GM10847 (cell line): ENCODE results near the gene TMEM53.

ENCODE experiments used
- POLR2A ChIP-seq: IDR thresholded peaks from 2 replicates; pipeline ENCODE4 v1.6.1; 2011; ENCODE audit not compliant: insufficient read length; ENCODE audit errors: extremely low read depth

Gene TMEM53

DNA sequence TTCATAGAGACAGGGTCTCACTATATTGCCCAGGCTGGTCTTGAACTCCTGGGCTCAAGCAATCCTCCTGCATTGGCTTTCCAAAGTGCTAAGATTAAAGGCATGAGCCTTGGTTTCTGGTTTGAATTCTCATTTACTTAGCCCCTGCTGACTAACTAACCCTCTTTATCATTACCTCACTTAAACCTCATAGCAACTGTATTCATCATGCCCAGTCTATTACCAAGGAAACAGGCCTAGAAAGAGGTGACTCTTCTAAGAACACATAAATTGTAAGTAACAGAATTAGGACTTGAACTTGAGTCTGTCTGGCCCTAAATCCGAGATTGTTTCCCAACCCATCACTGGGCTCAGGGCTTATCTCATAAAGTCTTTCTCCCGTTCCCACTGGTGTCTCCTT is 44.2 kb downstream of the TMEM53 start:
- TF ChIP-seq POLR2A: no peak

DNA sequence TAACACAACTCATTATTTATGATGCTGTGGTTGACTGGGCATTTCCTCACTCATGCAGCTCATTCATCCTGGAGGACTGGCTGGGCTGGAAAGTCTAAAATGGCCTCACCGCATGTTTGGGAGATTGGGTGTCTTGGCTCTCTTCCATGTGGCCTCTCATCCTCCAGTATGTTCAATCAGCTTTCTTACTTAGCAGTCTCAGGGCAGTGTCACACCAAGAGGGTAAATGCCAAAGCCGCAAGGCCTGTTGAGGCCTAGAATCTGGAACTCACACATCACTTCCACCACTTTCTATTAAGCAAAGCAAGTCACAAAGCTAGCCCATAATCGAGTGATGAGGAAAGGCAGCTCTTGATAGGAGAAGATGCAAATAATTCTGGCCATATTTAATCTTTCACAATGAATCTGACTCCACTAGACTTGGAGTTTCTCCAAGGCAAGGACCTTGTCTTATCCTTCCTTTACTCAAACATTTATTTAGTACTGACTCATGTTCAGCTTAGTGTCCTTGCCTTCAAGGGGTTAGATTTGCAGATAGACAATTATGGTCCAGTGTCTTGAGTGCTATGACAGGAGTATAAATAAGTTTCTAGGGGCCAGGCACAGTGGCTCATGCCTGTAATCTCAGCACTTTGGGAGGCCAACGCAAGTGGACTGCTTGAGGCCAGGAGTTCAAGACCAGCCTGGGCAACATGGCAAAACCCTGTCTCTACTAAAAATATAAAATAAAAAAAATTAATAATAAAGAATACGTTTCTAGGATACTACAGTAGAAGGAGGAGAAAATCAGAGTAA is 45.1 kb downstream of the TMEM53 start:
- no peak for TF ChIP-seq POLR2A

DNA sequence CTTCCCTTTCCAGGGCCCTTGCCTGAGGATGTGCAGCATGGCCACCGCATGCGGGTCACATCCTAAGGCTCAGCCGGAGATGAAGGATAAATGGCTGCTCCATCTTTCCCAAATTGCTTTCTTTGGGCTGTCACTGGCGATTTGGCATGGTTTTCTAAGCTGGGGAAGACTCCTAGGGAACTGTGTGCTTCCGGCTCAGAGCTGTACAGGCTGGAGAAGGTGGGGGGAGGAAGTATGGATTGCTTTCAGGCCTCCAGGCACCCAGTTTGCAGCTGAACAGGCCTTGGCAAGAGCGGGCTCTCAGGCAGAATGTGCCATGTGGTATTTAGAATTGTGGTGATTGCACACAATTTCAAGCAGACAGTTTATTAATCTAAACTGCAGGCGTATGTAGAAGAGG is 48.9 kb downstream of the TMEM53 start:
- no peak for TF ChIP-seq POLR2A

DNA sequence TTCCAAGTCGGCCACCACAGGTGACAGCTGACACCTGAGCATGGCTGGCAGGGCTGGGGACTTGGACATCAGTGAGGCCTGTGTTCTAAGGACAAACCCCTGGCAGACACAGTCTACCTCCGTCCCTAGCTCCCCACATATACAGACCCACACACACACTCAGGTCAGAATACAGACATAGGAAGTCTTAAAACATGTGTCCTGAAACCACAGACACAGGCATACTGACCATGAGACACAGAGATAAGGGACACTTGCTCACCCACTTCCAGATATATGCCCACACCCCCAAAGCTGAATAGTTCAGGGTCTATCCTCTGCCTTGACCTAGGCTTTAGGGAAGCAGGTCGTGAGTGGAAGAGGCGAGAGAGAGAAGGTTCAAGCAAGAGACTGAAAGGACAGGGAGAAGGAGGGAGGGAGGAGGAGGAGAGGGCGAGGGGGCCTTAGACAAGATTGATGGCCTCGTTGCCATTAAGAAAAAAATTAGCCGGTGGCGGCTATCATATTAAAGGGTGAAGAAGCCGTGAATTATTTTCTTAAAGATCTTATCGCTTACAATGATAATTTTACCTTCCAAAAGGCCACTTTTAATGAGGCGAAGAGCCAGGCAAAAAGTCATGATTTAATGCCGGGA is 49.9 kb downstream of the TMEM53 start:
- no peak for TF ChIP-seq POLR2A

DNA sequence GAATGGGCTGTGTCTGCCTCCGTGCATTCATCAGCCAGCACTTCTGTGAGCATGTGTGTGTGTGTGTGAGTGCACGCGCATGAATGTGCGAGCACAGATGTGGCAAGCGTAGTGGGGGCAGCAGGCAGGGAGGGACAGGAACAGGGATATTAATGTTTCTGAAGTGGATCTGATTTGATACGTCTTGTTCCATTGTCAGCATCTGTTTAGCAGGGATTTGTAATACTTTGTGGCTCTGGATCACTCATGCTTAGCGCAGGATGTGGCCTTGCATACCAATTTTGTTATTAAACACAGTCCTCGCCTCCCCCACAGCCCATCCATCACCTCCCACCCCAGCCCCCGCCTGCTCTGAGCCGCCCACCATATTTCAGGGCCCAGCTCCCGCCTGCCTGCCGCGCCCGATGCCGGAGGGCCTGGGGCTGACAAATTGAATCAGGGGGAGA is 52.4 kb downstream of the TMEM53 start:
- TF ChIP-seq POLR2A: no peak

DNA sequence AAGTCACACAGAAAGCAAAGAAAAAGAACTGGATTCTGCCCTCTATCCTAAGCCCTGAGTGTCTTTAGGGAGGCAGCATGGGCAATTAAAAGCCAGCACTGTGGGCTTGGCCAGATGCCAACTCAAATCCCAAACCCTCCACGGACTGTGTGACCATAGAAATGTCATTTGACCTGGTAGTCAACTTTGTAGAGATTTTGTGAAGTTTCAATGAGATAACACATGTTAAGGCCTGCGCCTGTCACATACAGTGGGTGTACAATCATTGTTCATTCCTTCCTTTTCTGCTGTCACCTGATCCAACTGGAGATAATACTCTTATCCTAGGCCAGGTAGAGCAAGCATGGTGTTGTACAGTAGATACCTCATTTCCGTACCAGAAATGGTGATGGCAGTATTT is 54.2 kb downstream of the TMEM53 start:
- no peak for TF ChIP-seq POLR2A

DNA sequence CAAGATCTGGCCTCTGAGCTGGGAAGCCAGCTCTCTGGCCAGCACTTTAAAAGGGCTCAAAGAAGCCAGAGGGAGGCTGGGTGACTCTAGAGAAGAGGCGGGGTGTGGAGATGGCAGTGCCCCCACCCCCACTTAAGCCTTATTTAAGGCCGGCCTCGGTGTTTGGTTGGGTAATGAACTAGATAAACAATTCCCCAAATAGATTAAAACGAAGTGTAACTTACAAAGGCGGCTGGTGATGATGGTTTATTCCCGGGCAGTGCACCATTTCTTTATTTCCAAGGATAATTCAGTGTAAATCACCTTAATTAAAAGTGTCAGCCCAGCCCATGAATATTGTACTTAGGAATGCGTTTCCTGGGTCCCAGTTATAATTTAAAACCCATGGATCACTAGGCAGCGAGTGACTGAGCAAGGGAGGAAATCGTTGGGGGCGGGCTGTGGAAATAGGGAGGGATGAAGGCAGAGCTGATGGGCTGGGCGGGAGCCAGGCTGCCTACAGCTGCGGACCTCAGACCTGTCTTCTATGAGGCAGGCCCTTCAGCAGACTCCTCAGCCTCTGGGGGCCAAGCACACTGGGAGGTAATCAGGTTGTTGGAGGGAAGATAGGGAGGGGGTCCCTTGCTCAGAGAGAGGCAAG is 54.9 kb downstream of the TMEM53 start:
- no peak for TF ChIP-seq POLR2A

DNA sequence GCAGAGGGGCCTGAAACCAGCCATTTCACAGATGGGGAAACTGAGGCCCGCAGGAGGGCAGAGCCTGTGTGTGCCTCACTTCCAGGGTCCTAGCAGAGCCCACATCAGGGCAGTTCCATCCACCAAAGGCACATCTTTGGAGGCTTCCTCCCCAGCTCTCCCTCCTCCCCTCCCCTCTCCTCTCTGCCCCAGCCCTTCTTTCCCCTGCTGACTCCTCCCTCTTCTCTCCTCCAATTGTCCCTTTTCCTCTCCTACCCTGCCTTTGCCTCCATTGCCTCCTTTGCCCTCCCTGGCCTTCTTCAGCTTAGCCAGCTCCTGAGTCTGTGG is 56.6 kb downstream of the TMEM53 start:
- no peak for TF ChIP-seq POLR2A

DNA sequence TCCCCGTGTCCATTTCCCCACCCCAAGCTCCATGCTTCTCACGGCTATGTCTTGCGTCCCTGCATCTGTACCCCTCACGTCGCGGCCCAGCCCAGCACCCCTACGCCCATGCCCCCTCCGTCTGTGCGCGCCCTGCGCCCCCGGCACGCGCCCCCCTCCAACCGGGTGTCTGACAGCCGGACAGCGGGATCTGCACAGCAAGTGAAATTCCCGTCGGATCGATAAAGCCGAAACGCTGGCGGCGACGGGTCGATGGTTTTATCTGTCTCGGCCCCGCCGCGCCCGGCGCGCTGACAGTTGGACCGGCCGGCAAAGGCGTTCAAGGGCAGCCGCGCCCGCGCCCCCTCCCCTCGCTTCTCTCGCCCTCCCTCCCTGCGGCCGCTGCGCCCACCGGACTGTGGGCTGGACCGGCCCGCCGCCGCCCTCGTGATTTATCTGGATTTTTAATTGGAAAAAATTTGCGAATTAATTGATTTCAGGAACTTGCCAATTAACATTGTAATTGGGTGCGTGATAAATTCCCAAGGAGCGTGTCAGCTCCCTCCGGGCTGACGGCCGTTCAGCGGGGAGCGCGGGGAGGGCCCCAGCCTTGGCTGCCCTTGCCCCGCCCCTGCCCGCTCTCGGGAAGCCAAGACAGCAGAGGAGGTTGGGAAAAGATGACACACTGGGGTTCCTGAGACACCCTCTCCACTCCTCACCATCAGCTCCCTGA is 57.1 kb downstream of the TMEM53 start:
- TF ChIP-seq POLR2A: no peak

DNA sequence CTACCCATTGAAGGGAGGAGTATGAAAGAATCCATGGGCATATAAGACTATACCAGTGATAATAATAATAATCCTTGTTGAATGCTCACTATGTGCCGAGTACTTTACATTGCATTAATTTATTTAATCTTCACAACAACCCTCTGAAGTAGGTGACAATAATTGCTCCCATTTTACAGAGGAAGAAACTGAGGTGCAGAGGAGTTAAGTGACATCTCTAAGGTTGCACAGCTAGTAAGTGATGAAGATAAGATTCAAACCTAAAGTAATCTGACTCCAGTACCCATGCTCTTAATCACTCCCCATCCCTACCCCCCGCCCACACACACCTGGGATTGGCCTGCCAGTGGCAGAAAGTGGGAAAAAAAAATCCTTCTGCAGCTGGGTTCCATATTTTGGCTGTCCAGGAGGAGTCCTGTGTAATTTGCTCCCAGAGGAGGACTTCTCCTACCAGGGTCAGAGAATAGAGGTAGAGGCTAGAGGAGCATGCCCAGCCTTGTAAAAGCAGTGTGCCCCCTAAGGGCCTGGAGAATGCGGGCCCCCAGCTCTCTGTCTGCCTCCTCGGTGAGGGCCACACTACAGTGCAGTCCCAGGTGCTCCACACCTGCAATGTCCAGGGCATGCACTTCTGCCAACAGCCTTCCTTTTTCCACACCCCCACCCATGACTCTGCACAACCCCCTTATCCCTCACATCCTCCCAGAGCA is 57.8 kb downstream of the TMEM53 start:
- TF ChIP-seq POLR2A: no peak

DNA sequence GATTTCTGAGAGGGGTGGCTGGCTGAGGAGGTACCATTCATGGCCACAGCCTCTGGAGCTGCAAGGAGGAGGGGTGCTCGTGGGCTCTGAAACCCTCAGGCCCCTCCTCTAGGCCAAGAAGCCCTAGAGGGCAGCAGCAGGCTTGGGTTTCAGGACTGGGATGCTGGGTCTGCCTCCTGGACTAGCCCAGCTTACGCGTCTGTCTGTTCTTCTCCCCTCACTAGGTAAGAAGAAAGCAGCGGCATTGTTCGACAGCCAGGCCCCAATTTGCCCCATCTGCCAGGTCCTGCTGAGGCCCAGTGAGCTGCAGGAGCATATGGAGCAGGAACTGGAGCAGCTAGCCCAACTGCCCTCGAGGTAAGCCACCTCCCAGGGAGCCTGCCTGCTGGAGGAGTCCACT is 60.3 kb downstream of the TMEM53 start:
- no peak for TF ChIP-seq POLR2A

DNA sequence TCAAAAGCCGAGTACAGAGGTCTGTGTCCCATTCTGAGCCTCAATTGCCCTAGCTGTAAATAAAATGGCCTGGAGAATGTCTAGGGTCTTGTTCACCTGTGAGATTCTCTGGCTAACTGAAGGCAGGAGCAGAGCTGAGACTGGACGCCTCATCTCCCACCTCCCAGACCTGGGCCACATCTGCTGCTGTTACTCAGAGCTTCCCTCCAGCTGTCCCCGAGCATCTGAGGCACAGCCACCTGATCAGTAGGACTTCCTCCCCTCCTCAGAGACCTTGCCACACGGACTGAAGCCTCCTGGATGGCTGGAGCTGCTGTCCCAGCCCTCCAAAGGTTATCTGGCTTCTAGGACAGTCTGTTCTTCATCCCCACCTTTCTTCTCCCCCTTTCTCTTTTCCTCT is 62.4 kb downstream of the TMEM53 start:
- no peak for TF ChIP-seq POLR2A

DNA sequence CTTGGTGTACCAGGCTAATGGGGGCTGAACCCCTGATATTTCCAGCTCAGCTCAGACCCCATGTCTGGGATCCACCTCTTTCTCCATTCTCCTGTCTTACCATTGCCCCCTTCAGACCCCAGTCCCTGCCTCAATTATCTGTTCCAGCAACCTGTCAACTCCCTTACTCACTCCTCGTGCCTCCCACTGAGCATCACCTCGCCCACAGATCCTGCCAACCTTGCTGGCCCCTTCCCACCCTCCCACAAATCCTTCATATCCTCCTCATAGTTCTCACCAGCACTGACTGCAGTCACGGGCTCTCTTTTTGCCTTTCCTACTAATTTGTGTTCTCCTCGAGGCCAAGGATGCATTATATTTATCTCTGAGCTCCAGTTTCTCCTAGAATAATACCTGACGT is 62.9 kb downstream of the TMEM53 start:
- no peak for TF ChIP-seq POLR2A

DNA sequence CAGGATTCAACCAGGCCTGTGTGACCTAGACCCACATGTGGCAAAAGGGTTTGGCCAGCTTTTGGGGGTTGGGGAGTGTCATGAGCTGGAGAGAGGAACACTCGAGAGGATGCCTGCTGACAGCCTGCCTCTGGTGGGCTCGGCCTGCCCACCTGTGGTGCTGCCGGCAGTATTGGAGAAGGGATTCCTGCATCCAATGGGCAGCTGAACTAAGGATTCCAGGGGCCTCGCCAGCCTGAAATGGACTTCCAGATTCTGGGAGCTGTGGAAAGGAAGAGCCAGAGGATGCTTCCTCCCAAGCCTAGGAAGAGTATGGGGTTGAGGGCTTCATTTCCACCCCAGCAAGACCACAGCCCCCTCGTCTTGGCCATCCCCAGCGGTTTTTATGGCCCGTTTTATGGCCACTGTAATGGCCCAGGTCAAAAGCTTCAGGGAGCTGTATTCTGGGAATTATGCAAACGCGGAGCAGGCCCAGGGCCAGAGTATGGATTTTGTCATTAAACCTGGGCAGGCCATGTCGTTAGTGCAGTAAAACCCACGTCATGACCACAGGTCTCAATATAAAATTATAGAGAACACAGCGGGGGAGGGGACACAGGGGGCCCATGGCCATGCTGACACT is 63.6 kb downstream of the TMEM53 start:
- TF ChIP-seq POLR2A: no peak

DNA sequence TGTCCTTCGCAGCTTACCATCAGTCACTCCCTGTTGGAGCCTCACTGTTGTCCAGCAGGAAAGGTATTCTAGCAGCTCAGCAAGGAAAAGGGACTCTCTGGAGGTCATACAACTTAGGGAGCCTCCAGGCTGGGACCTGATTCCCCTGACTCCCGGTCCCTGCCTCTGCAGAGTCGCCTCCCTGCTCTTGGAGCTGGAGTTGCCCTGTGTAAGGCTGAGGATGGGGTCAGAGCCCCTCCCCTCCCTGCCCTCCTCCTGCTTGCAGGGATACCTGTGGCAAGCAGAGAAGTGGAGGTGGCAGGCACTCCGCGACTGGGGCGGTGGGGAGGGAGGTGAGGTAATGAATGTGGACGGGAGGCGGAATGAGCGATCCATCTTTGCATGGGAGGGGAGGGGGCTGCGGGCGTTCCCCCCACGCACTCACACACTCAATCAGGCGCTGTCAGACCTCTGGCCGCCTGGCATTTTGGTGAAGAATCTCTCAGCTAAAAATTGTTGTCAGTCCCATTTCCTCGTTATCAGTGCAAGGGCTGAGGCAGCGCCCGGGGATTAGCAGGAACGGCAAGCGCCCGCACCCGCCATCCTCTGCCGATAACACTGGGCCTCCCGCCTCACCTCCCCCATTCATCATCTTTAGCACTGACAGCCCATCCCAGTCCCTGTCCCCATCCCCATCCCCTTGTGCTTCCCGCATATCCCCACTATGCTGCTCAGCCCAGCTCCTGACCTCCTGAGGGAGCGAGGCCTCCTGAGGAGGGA is 64.3 kb downstream of the TMEM53 start:
- no peak for TF ChIP-seq POLR2A

DNA sequence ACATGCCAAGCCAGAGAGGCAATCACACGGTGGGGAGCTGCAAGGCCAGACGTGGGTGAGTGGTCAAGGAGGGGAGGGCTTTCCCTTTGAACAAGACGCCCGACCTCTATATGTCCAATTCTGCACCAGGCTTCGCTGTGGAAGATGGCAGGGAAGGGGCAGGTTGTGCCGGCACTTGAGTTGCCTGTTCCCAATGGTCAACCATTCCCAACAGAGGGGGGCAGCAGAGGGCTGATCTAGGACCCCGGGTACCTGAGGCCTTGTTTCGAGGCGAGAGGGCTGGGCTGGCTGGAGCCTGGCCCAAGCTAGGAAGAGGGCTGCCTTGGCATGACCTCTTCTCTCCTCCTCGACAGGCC is 64.9 kb downstream of the TMEM53 start:
- TF ChIP-seq POLR2A: no peak
